NCI-H748 treated with DMSO at 0.1 percent for 48 hours (cell line): ENCODE measurements around the gene RTN4RL1.

Experiments
- DNase-seq: peaks from one replicate; lab custom pipeline; 2025; lab: John Stamatoyannopoulos, UW

RTN4RL1 gene

GRCh38 chr17:1948517-1948825 lies 76.7 kb downstream of the RTN4RL1 start:
- DNase-seq, result no peak

- DNase-seq, result no peak
Measured at GRCh38 chr17:1947743-1948516, 77.2 kb downstream of the RTN4RL1 start.

- no peak for DNase-seq
Measured at GRCh38 chr17:1947229-1947742, 77.8 kb downstream of the RTN4RL1 start.

- no peak for DNase-seq
Measured at GRCh38 chr17:1946021-1946932, 78.9 kb downstream of the RTN4RL1 start.

GRCh38 chr17:1945621-1946020 lies 79.5 kb downstream of the RTN4RL1 start:
- DNase-seq, result no peak

- no peak for DNase-seq
Measured at GRCh38 chr17:1943436-1943831, 81.7 kb downstream of the RTN4RL1 start.

GRCh38 chr17:1942666-1943435 lies 82.3 kb downstream of the RTN4RL1 start:
- no peak for DNase-seq

GRCh38 chr17:1942066-1942365 lies 83.1 kb downstream of the RTN4RL1 start:
- DNase-seq, result no peak

GRCh38 chr17:1941272-1942065 lies 83.7 kb downstream of the RTN4RL1 start:
- no peak for DNase-seq

GRCh38 chr17:1940810-1941185 lies 84.3 kb downstream of the RTN4RL1 start:
- DNase-seq, result no peak

GRCh38 chr17:1939981-1940809 lies 84.9 kb downstream of the RTN4RL1 start:
- no peak for DNase-seq

GRCh38 chr17:1937461-1937860 lies 87.7 kb downstream of the RTN4RL1 start:
- DNase-seq, result no peak

- DNase-seq, result no peak
Measured at GRCh38 chr17:1936766-1937165, 88.4 kb downstream of the RTN4RL1 start.

- DNase-seq, result no peak
Measured at GRCh38 chr17:1934901-1935300, 90.2 kb downstream of the RTN4RL1 start.

- no peak for DNase-seq
Measured at GRCh38 chr17:1933875-1934715, 91.0 kb downstream of the RTN4RL1 start.

- peak; percentile 83 for DNase-seq
Measured at GRCh38 chr17:1931844-1932579, 93.1 kb downstream of the RTN4RL1 start.

GRCh38 chr17:1930337-1930645 lies 94.8 kb downstream of the RTN4RL1 start:
- DNase-seq, result no peak

- no peak for DNase-seq
Measured at GRCh38 chr17:1928976-1929375, 96.2 kb downstream of the RTN4RL1 start.

GRCh38 chr17:1920948-1921351 lies 104.2 kb downstream of the RTN4RL1 start:
- DNase-seq, result no peak
